Mesendoderm (in vitro differentiated cells): ENCODE measurements around the gene ZSCAN20.

ENCODE experiments used
- DNase-seq: peaks from one replicate; pipeline ENCODE4 v3.0.0; 2013
- H2AK5ac ChIP-seq: 2 replicates; pipeline ENCODE4 v1.6.1; 2013; ENCODE audit warnings: low read length, inconsistent platforms
- H2BK120ac ChIP-seq: 2 replicates; pipeline ENCODE4 v1.6.1; 2013; ENCODE audit warnings: low read depth, mild to moderate bottlenecking, low read length, moderate library complexity, mixed read lengths
- H2BK15ac ChIP-seq: replicated peaks from 2 replicates; pipeline ENCODE4 v1.6.1; 2013; ENCODE audit warnings: low read depth, mild to moderate bottlenecking, moderate library complexity
- H2BK5ac ChIP-seq: 2 replicates; pipeline ENCODE4 v1.6.1; 2013; ENCODE audit warnings: low read length, inconsistent platforms
- H3K18ac ChIP-seq: 2 replicates; pipeline ENCODE4 v1.6.1; 2013; ENCODE audit warnings: mild to moderate bottlenecking, low read length, mixed read lengths
- H3K23ac ChIP-seq: one replicate; pipeline ENCODE4 v1.6.1; 2013; ENCODE audit warnings: low read length
- H3K27ac ChIP-seq: 2 replicates; pipeline ENCODE4 v1.5.1; 2013; ENCODE audit warnings: low read depth, mild to moderate bottlenecking, inconsistent platforms, low read length, moderate library complexity
- H3K27me3 ChIP-seq: 2 replicates; pipeline ENCODE4 v1.6.1; 2013; ENCODE audit warnings: low read length, control low read depth, mild to moderate bottlenecking, inconsistent platforms; ENCODE audit not compliant: insufficient read depth, poor library complexity
- H3K36me3 ChIP-seq: 2 replicates; pipeline ENCODE4 v1.6.1; 2013; ENCODE audit warnings: low read length, inconsistent platforms; ENCODE audit not compliant: control insufficient read depth, insufficient read depth
- H3K4ac ChIP-seq: one replicate; pipeline ENCODE4 v1.6.1; 2013; ENCODE audit warnings: low read depth, mild to moderate bottlenecking, low read length, moderate library complexity
- H3K4me1 ChIP-seq: 2 replicates; pipeline ENCODE4 v1.6.1; 2013; ENCODE audit warnings: low read depth, low read length, inconsistent platforms; ENCODE audit not compliant: control insufficient read depth
- H3K4me2 ChIP-seq: 2 replicates; pipeline ENCODE4 v1.6.1; 2013; ENCODE audit warnings: low read length
- H3K4me3 ChIP-seq: 2 replicates; pipeline ENCODE4 v1.5.1; 2013; ENCODE audit warnings: mild to moderate bottlenecking, low read length
- H3K56ac ChIP-seq: one replicate; pipeline ENCODE4 v1.6.1; 2013; ENCODE audit warnings: low read length
- H3K79me1 ChIP-seq: 2 replicates; pipeline ENCODE4 v1.6.1; 2013; ENCODE audit warnings: low read length, inconsistent platforms
- H3K79me2 ChIP-seq: 2 replicates; pipeline ENCODE4 v1.6.1; 2013; ENCODE audit warnings: mild to moderate bottlenecking, low read length; ENCODE audit not compliant: control insufficient read depth, insufficient read depth
- H3K9ac ChIP-seq: 2 replicates; pipeline ENCODE4 v1.6.1; 2013; ENCODE audit warnings: low read length, inconsistent platforms
- H4K5ac ChIP-seq: one replicate; pipeline ENCODE4 v1.6.1; 2013; ENCODE audit warnings: low read length
- H4K8ac ChIP-seq: one replicate; pipeline ENCODE4 v1.6.1; 2013; ENCODE audit warnings: low read depth, mild to moderate bottlenecking, control low read depth, low read length, moderate library complexity
- WGBS: extraction: QIAGEN DNeasy Blood & Tissue Kit; methylation state at CpG from one replicate; pipeline ENCODE4 v1.1.7; 2013; ENCODE audit warnings: low lambda C conversion rate, missing lambda C conversion rate; ENCODE audit not compliant: insufficient coverage; ENCODE audit errors: extremely low coverage; 5-methylcytosine and 5-hydroxymethylcytosine counted together

The ZSCAN20 gene

DNA sequence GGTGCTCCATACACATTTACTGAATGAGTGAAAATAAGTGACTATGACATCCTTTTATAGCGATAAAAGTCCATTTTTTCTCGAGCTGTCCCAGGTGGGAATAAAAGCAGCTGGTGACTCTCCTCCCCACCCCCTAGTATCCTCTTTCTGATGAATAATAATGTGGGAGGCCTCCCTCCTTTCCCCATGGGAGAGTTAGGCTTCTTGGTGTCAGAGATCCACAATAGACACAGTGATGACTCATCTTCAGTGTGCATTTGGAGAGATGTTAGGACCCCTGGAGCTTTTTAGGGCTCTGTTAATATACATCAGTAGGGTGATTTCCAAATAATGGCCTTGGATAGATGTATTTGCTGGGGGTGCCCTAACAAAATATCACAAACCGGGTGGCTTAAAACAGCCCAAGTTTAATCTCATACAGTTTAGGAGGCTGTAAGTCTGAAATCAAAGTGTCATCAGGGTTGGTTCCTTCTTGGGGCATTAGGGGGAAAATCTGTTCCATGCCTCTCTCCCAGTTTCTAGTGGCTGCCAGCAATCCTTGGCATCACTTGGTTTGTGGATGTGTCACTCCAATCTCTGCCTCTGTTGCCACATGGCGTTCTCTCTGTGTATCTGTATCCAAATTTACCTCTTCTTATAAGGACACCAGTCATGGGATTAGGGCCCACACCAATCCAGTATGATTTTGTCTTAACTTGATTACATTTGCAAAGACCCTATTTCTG is 37.2 kb upstream of the ZSCAN20 start:
- Histone ChIP-seq H3K79me2 (no peaks in the 10 kb centered on the region), H2BK120ac (no peak overlapping the region), H3K79me1 (no peaks in the 10 kb centered on the region), H2BK5ac (no peak overlapping the region), H2AK5ac (no peak overlapping the region), H3K27ac (no peak overlapping the region), H3K4ac (no peak overlapping the region), H4K8ac (no peak overlapping the region), H3K27me3 (no peaks in the 10 kb centered on the region), H3K9ac (no peak overlapping the region), H3K4me2 (no peak overlapping the region), H2BK15ac (no peak overlapping the region), H3K18ac (no peak overlapping the region), H3K36me3 (no peaks in the 10 kb centered on the region), H3K4me1 (no peaks in the 10 kb centered on the region), H4K5ac (no peak overlapping the region), H3K23ac (no peak overlapping the region), H3K4me3 (no peak overlapping the region), H3K56ac (no peak overlapping the region)
- WGBS = no CpG with 5 or more reads among the region's 4 CpGs
- no peak for DNase-seq

DNA sequence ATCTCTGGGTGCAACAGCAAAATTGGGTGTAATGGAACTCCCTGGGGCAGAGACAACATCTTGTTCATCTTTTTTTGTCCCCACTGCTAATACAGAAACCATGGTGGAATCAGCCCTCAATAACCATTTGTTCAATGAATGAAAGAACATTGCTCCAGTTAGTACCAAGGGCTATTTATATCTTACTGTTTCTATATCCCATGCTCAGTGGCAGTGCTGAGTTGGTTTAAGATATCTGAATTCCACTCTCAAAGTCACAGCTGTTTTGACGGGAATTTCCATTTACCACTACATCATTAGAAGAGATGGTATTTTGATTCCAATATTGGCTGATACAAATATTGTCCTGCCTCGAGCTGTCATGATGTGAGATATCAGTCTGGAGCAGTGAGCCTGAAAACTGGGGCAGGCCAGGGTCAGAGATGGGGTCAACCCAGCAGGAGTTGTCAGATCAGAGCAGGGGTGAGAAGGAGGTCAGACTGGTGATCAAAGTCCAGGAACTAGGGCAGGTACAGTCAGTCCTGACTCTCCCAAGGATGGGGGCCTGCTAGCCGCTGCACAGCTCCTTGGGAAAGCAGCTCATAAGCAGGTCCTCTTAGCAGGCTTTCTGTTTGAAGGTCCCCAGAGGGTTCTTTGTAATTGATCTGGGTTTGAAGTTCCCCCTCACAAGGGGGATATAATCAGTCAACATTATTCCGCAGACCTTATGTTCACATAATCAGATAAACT is 35.7 kb upstream of the ZSCAN20 start:
- Histone ChIP-seq H3K23ac (no peak overlapping the region), H3K27ac (no peak overlapping the region), H3K9ac (no peak overlapping the region), H4K8ac (no peak overlapping the region), H2AK5ac (no peak overlapping the region), H3K4me1 (no peaks in the 10 kb centered on the region), H4K5ac (no peak overlapping the region), H3K79me2 (no peaks in the 10 kb centered on the region), H3K4me3 (no peak overlapping the region), H3K4ac (no peak overlapping the region), H3K79me1 (no peaks in the 10 kb centered on the region), H3K36me3 (no peaks in the 10 kb centered on the region), H3K27me3 (no peaks in the 10 kb centered on the region), H2BK15ac (no peak overlapping the region), H3K18ac (no peak overlapping the region), H2BK5ac (no peak overlapping the region), H2BK120ac (no peak overlapping the region), H3K4me2 (no peak overlapping the region), H3K56ac (no peak overlapping the region)
- no CpG with 5 or more reads among the region's 4 CpGs for WGBS
- no peak for DNase-seq

DNA sequence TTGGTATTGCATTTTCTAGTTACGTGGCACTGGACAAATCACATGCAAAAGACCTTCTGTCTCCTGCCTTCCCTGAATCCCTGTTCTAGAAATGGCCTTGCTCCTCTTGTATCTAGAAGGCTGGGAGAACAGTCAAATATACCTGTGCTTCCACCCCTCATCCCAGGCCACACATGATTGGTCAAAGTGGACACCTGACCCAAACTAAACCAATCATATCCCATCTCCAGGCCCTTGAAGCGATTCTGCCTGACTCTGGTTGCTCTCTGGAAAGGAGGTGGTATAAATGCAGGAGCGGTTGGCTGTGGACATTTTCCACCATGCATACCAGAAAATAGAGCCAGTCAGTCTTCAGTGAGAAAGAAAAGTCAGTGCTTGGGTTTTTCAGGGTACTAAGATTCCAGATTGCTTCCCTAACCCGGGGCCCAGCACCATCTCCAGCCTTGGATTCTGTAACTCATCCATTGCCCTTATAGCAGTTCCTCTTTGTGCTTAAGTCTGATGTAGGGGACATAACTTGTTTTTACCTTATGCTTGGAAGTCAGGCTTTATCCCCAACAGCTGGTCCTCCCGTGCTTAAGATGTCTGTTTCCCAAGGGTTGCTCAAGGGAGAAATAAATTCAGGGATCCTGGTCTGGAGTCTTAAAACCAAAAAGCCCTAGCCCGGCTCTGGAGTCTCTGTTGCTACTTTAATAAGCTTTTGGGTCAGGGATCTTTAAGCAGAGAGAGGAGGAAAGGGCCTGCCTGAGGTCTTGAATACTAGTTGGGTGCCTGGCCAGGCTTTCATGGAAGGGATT is 33.9 kb upstream of the ZSCAN20 start:
- WGBS = no CpG with 5 or more reads among the region's 6 CpGs
- Histone ChIP-seq H3K79me2 (no peaks in the 10 kb centered on the region), H3K27me3 (no peaks in the 10 kb centered on the region)

DNA sequence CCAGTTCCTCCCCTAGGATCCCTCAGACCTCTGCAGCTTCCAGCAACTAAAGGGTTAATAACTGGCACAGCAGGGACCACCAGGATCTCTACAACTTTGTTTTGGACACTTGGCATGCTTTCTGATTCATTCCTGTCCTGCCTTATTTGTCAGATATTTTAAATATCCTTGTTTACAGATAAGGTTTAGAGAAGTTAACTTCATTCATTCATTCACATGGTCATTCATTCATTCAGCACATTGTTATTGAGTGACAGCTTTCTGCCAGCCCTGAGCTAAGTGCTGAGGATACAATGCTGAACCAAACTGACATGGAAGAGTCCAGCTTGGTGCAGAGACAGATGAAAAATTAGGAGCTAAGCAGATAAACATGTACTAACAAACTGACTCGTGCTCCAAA is 32.8 kb upstream of the ZSCAN20 start:
- Histone ChIP-seq H3K4me3 (no peak overlapping the region), H3K27ac (no peak overlapping the region), H2BK15ac (no peak overlapping the region), H3K4me2 (no peak overlapping the region), H3K79me1 (no peaks in the 10 kb centered on the region), H4K8ac (no peak overlapping the region), H2AK5ac (no peak overlapping the region), H3K36me3 (no peaks in the 10 kb centered on the region), H2BK5ac (no peak overlapping the region), H3K27me3 (no peaks in the 10 kb centered on the region), H3K9ac (no peak overlapping the region), H3K79me2 (no peaks in the 10 kb centered on the region), H3K4ac (no peak overlapping the region), H4K5ac (no peak overlapping the region), H3K23ac (no peak overlapping the region), H3K18ac (no peak overlapping the region), H2BK120ac (no peak overlapping the region), H3K56ac (no peak overlapping the region), H3K4me1 (no peaks in the 10 kb centered on the region)
- no peak for DNase-seq
- no CpG with 5 or more reads among the region's 1 CpG for WGBS

More for the DNA sequence above, 33.9 kb upstream of the ZSCAN20 start:
- Histone ChIP-seq H4K5ac (no peak overlapping the region), H3K4me3 (no peak overlapping the region), H2BK15ac (no peak overlapping the region), H3K27ac (no peak overlapping the region), H2BK120ac (no peak overlapping the region), H3K9ac (no peak overlapping the region), H4K8ac (no peak overlapping the region), H3K4ac (no peak overlapping the region), H3K4me2 (no peak overlapping the region), H2BK5ac (no peak overlapping the region), H2AK5ac (no peak overlapping the region), H3K4me1 (no peaks in the 10 kb centered on the region), H3K79me1 (no peaks in the 10 kb centered on the region), H3K23ac (no peak overlapping the region), H3K36me3 (no peaks in the 10 kb centered on the region), H3K18ac (no peak overlapping the region), H3K56ac (no peak overlapping the region)
- peak; percentile 10 for DNase-seq

DNA sequence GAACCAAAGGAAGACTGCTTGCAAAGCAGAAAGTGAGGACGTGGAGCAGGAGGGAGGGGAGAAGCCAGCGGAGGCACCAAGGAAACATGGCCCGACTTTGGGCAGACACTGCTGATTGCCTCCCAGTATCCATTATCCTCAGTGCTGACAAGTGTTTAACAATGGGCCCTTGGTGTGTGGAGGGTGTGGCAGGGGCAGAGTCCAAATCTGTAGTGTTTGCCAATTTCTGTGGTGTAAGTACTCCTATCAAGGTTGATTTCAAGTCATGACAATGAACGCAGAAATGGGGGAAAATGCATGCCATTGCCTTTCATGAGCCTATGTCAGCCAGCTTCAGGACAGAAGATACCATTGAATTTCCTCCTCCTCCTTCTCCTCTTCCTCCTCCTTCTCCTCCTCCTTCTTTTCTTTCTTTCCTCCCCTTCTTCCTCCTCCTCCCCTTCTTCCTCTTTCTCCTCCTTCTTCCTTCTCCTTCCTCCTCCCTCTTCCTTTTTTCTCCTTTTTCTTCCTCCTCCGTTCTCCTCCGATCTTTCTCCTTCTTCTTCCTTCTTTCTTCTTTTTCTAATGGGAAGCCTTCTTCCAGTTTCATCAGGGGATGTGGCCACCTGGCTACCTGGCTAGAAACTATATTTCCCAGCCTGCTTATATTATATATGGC is 31.2 kb upstream of the ZSCAN20 start:
- no peak overlapping the region for H3K4me2 ChIP-seq
- no peak overlapping the region for H3K56ac ChIP-seq
- no peaks in the 10 kb centered on the region for H3K4me1 ChIP-seq
- no peak overlapping the region for H4K5ac ChIP-seq
- no peak for DNase-seq
- no peak overlapping the region for H3K9ac ChIP-seq
- no peak overlapping the region for H4K8ac ChIP-seq
- H2AK5ac ChIP-seq = no peak overlapping the region
- no peak overlapping the region for H2BK120ac ChIP-seq
- H3K4ac ChIP-seq = no peak overlapping the region
- no peaks in the 10 kb centered on the region for H3K79me2 ChIP-seq
- no peak overlapping the region for H3K18ac ChIP-seq
- WGBS = 100% methylated on average over 2 of the region's 6 CpGs
- no peaks in the 10 kb centered on the region for H3K79me1 ChIP-seq
- no peak overlapping the region for H2BK5ac ChIP-seq
- H3K36me3 ChIP-seq = no peaks in the 10 kb centered on the region
- H3K27me3 ChIP-seq = no peaks in the 10 kb centered on the region
- no peak overlapping the region for H2BK15ac ChIP-seq
- H3K23ac ChIP-seq = no peak overlapping the region
- no peak overlapping the region for H3K27ac ChIP-seq
- no peak overlapping the region for H3K4me3 ChIP-seq
